ENCODE results near the gene ATP11B.

The ATP11B gene

DNA sequence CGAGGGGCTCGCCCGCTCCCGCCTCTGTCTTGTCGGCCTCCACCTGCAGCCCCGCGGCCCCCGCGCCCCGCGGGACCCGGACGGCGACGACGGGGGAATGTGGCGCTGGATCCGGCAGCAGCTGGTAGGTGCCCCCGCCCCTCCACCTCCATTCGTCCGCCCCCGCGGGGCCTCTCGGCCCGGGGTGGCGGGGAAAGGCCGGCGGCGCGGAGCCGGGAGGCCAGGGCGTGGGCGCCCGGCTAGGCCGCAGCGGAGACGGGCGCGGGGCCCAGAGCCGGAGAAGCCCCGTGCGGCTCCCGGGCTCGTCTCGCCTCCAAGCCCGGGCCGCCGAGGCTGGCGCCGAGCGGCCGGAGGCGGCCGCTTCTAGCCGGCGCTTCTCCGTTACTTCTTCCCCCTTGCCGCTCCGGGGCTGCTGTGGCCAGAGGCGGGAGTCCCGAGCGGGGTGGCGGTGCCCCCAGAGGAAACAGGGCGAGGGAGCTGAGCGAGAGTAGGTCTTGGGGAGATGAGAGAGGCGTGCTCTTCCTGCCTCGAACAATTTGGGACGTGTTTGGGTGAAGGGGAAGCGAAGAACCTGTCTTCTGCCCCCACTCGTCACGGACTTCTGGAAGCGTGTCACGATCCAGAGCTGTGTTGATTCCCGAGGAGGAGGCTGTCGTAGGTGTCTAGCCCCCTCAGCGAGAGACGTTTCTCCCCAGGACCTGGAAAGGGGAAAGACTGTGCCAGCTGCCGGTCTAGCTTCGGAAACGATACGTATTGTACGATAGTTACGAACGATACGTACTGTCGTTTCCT, 555 bp downstream of the ATP11B start (continued):
- TF ChIP-seq, protein P1, sequence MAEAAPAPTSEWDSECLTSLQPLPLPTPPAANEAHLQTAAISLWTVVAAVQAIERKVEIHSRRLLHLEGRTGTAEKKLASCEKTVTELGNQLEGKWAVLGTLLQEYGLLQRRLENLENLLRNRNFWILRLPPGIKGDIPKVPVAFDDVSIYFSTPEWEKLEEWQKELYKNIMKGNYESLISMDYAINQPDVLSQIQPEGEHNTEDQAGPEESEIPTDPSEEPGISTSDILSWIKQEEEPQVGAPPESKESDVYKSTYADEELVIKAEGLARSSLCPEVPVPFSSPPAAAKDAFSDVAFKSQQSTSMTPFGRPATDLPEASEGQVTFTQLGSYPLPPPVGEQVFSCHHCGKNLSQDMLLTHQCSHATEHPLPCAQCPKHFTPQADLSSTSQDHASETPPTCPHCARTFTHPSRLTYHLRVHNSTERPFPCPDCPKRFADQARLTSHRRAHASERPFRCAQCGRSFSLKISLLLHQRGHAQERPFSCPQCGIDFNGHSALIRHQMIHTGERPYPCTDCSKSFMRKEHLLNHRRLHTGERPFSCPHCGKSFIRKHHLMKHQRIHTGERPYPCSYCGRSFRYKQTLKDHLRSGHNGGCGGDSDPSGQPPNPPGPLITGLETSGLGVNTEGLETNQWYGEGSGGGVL (tag by site-specific recombination; IDR thresholded peaks at IDR 0.05), result no peak
- TF ChIP-seq ZNF510 (tag by site-specific recombination; IDR thresholded peaks at IDR 0.05; ENCODE audit: insufficient replicate concordance) (no peak), BCL11A (tag by site-specific recombination; IDR thresholded peaks at IDR 0.05; ENCODE audit: low read depth) (no peak), ZNF221 (tag by site-specific recombination; IDR thresholded peaks at IDR 0.05; ENCODE audit: borderline replicate concordance) (no peak), SALL2 (tag by site-specific recombination; IDR thresholded peaks at IDR 0.05; ENCODE audit: borderline replicate concordance) (no peak), ZNF184 (tag by site-specific recombination; IDR thresholded peaks at IDR 0.05) (no peak), KLF10 (tag by site-specific recombination; IDR thresholded peaks at IDR 0.05) (peak; percentile 6; the same call in 1 of the 2 replicates), ZNF585B (tag by site-specific recombination; IDR thresholded peaks at IDR 0.05) (no peak), MYNN (tag by site-specific recombination; IDR thresholded peaks at IDR 0.05; ENCODE audit: borderline replicate concordance) (no peak), ZNF214 (tag by site-specific recombination; IDR thresholded peaks at IDR 0.05; ENCODE audit: borderline replicate concordance) (no peak), ZFHX2 (tag by site-specific recombination; conservative IDR thresholded peaks at IDR 0.05) (peak; percentile 78), ZNF24 (tag by site-specific recombination; IDR thresholded peaks at IDR 0.05) (no peak), TRIM28 (IDR thresholded peaks at IDR 0.05; ENCODE audit: borderline replicate concordance, low read length) (no peak), ZNF670 (tag by site-specific recombination; IDR thresholded peaks at IDR 0.05; ENCODE audit: low read depth) (no peak), ZNF777 (tag by site-specific recombination; IDR thresholded peaks at IDR 0.05; ENCODE audit: borderline replicate concordance) (no peak), ZNF843 (tag by site-specific recombination; IDR thresholded peaks at IDR 0.05) (no peak), ZNF48 (tag by site-specific recombination; IDR thresholded peaks at IDR 0.05) (no peak), ZSCAN30 (tag by site-specific recombination; IDR thresholded peaks at IDR 0.05) (peak; percentile 55), ZNF169 (tag by site-specific recombination; IDR thresholded peaks at IDR 0.05) (no peak), OSR2 (tag by site-specific recombination; IDR thresholded peaks at IDR 0.05) (no peak), ZNF560 (tag by site-specific recombination; IDR thresholded peaks at IDR 0.05; ENCODE audit: borderline replicate concordance) (no peak), SP7 (tag by site-specific recombination; IDR thresholded peaks at IDR 0.05) (no peak)
- TF ChIP-seq, protein P2, sequence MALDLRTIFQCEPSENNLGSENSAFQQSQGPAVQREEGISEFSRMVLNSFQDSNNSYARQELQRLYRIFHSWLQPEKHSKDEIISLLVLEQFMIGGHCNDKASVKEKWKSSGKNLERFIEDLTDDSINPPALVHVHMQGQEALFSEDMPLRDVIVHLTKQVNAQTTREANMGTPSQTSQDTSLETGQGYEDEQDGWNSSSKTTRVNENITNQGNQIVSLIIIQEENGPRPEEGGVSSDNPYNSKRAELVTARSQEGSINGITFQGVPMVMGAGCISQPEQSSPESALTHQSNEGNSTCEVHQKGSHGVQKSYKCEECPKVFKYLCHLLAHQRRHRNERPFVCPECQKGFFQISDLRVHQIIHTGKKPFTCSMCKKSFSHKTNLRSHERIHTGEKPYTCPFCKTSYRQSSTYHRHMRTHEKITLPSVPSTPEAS (tag by site-specific recombination; IDR thresholded peaks at IDR 0.05), result no peak
- TF ChIP-seq, protein P3, sequence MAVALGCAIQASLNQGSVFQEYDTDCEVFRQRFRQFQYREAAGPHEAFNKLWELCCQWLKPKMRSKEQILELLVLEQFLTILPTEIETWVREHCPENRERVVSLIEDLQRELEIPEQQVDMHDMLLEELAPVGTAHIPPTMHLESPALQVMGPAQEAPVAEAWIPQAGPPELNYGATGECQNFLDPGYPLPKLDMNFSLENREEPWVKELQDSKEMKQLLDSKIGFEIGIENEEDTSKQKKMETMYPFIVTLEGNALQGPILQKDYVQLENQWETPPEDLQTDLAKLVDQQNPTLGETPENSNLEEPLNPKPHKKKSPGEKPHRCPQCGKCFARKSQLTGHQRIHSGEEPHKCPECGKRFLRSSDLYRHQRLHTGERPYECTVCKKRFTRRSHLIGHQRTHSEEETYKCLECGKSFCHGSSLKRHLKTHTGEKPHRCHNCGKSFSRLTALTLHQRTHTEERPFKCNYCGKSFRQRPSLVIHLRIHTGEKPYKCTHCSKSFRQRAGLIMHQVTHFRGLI (tag by site-specific recombination; IDR thresholded peaks at IDR 0.05), result no peak
- TF ChIP-seq, protein P4, sequence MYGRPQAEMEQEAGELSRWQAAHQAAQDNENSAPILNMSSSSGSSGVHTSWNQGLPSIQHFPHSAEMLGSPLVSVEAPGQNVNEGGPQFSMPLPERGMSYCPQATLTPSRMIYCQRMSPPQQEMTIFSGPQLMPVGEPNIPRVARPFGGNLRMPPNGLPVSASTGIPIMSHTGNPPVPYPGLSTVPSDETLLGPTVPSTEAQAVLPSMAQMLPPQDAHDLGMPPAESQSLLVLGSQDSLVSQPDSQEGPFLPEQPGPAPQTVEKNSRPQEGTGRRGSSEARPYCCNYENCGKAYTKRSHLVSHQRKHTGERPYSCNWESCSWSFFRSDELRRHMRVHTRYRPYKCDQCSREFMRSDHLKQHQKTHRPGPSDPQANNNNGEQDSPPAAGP (tag by site-specific recombination; IDR thresholded peaks at IDR 0.05), result no peak
- TF ChIP-seq, protein P5, sequence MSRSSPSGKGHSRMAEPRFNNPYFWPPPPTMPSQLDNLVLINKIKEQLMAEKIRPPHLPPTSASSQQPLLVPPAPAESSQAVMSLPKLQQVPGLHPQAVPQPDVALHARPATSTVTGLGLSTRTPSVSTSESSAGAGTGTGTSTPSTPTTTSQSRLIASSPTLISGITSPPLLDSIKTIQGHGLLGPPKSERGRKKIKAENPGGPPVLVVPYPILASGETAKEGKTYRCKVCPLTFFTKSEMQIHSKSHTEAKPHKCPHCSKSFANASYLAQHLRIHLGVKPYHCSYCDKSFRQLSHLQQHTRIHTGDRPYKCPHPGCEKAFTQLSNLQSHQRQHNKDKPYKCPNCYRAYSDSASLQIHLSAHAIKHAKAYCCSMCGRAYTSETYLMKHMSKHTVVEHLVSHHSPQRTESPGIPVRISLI (tag by site-specific recombination; IDR thresholded peaks at IDR 0.05), result no peak
- TF ChIP-seq, protein P6, sequence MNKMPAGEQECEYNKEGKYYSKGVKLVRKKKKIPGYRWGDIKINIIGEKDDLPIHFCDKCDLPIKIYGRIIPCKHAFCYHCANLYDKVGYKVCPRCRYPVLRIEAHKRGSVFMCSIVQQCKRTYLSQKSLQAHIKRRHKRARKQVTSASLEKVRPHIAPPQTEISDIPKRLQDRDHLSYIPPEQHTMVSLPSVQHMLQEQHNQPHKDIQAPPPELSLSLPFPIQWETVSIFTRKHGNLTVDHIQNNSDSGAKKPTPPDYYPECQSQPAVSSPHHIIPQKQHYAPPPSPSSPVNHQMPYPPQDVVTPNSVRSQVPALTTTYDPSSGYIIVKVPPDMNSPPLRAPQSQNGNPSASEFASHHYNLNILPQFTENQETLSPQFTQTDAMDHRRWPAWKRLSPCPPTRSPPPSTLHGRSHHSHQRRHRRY (tag by site-specific recombination; IDR thresholded peaks at IDR 0.05), result no peak
- TF ChIP-seq, protein P7, sequence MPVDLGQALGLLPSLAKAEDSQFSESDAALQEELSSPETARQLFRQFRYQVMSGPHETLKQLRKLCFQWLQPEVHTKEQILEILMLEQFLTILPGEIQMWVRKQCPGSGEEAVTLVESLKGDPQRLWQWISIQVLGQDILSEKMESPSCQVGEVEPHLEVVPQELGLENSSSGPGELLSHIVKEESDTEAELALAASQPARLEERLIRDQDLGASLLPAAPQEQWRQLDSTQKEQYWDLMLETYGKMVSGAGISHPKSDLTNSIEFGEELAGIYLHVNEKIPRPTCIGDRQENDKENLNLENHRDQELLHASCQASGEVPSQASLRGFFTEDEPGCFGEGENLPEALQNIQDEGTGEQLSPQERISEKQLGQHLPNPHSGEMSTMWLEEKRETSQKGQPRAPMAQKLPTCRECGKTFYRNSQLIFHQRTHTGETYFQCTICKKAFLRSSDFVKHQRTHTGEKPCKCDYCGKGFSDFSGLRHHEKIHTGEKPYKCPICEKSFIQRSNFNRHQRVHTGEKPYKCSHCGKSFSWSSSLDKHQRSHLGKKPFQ (tag by site-specific recombination; IDR thresholded peaks at IDR 0.05), result no peak
- TF ChIP-seq, protein P8, sequence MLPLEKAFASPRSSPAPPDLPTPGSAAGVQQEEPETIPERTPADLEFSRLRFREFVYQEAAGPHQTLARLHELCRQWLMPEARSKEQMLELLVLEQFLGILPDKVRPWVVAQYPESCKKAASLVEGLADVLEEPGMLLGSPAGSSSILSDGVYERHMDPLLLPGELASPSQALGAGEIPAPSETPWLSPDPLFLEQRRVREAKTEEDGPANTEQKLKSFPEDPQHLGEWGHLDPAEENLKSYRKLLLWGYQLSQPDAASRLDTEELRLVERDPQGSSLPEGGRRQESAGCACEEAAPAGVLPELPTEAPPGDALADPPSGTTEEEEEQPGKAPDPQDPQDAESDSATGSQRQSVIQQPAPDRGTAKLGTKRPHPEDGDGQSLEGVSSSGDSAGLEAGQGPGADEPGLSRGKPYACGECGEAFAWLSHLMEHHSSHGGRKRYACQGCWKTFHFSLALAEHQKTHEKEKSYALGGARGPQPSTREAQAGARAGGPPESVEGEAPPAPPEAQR (tag by site-specific recombination; IDR thresholded peaks at IDR 0.05), result no peak

Data from HEK293 (cell line).